Measurements from ENCODE around the gene LSM2.

DNA sequence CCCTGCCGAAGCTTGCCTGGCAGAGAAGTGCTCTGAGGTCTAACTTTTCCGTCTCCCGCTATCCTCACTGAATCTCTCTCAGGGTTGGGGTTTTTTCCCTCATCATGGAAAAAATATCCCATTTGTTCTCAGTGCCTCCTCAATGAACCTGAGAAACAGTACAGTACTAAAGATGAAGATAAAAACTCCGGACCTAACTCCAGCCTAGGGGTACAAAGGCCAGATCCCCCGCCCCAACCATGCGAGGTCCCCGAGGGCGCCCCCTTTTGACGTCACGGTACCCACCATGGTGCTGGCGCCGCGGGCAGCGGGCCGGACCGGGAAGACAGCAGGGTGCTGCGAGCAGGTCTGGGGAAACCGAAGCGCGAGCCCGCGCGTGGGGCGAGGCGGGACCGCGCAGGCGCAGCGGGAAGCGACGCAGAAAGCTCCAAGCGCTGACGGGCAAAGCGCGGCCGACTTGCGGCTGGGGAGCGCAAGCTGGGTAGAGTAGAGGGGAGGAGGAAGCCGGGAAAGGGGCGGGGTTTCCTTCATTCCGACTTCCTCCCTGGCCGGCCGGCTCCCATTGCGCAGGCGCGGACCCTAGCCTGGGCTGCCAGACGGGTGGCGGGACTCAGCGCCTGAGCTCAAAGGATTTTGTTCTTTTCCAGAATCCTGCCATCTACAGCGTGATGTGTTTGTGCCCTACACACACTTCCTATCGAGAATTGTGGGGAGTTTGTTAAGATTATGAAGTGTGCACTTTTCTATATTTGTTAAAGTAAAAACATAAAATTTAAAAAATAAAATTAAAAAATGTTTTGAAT is at the start of gene LSM2:
- TF ChIP-seq, protein P1, sequence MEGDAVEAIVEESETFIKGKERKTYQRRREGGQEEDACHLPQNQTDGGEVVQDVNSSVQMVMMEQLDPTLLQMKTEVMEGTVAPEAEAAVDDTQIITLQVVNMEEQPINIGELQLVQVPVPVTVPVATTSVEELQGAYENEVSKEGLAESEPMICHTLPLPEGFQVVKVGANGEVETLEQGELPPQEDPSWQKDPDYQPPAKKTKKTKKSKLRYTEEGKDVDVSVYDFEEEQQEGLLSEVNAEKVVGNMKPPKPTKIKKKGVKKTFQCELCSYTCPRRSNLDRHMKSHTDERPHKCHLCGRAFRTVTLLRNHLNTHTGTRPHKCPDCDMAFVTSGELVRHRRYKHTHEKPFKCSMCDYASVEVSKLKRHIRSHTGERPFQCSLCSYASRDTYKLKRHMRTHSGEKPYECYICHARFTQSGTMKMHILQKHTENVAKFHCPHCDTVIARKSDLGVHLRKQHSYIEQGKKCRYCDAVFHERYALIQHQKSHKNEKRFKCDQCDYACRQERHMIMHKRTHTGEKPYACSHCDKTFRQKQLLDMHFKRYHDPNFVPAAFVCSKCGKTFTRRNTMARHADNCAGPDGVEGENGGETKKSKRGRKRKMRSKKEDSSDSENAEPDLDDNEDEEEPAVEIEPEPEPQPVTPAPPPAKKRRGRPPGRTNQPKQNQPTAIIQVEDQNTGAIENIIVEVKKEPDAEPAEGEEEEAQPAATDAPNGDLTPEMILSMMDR (IDR thresholded peaks at IDR 0.05): peak in 4 of 6 experiments; percentile 1 to 53 (median 26)
- peak in 3 of 4 donors; percentile 58 to 89 (median 78) for TF ChIP-seq POLR2A (IDR thresholded peaks at IDR 0.05)
